Stimulated activated CD4-positive, alpha-beta T cell treated with anti-CD3 and anti-CD28 coated beads, TNF-alpha, amount 100 ng/mL, for 4 hours (primary cell): ENCODE results near the gene AURKAIP1.

Source experiments
- DNase-seq, 3 experiments: peaks; one replicate each; pipeline ENCODE4 v3.0.0-alpha.2; 2020; ENCODE audit warnings: low read depth in 3 of 3

Gene AURKAIP1

DNA sequence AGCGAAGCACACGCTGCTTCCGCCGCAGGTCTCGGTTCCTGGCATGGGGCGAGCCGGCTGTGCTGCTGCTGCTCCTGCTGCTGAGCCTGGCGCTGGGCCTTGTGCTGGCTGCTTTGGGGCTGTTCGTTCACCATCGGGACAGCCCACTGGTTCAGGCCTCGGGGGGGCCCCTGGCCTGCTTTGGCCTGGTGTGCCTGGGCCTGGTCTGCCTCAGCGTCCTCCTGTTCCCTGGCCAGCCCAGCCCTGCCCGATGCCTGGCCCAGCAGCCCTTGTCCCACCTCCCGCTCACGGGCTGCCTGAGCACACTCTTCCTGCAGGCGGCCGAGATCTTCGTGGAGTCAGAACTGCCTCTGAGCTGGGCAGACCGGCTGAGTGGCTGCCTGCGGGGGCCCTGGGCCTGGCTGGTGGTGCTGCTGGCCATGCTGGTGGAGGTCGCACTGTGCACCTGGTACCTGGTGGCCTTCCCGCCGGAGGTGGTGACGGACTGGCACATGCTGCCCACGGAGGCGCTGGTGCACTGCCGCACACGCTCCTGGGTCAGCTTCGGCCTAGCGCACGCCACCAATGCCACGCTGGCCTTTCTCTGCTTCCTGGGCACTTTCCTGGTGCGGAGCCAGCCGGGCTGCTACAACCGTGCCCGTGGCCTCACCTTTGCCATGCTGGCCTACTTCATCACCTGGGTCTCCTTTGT, 41.3 kb downstream of the AURKAIP1 start:
- no peak for DNase-seq

- no peak for DNase-seq
Measured at GRCh38 chr1:1332774-1333480, 42.1 kb downstream of the AURKAIP1 start.

DNA sequence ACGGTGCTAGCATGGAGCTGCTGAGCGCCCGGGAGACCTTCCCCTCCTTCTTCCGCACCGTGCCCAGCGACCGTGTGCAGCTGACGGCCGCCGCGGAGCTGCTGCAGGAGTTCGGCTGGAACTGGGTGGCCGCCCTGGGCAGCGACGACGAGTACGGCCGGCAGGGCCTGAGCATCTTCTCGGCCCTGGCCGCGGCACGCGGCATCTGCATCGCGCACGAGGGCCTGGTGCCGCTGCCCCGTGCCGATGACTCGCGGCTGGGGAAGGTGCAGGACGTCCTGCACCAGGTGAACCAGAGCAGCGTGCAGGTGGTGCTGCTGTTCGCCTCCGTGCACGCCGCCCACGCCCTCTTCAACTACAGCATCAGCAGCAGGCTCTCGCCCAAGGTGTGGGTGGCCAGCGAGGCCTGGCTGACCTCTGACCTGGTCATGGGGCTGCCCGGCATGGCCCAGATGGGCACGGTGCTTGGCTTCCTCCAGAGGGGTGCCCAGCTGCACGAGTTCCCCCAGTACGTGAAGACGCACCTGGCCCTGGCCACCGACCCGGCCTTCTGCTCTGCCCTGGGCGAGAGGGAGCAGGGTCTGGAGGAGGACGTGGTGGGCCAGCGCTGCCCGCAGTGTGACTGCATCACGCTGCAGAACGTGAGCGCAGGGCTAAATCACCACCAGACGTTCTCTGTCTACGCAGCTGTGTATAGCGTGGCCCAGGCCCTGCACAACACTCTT, 42.8 kb downstream of the AURKAIP1 start:
- DNase-seq, result no peak

GRCh38 chr1:1331068-1331965, 43.7 kb downstream of the AURKAIP1 start, which contains the start of gene TAS1R3:
TSS of gene TAS1R3 (plus strand) at chr1:1331280. CDS start at chr1:1331346, 66 bp downstream.
- DNase-seq, result no peak

DNA sequence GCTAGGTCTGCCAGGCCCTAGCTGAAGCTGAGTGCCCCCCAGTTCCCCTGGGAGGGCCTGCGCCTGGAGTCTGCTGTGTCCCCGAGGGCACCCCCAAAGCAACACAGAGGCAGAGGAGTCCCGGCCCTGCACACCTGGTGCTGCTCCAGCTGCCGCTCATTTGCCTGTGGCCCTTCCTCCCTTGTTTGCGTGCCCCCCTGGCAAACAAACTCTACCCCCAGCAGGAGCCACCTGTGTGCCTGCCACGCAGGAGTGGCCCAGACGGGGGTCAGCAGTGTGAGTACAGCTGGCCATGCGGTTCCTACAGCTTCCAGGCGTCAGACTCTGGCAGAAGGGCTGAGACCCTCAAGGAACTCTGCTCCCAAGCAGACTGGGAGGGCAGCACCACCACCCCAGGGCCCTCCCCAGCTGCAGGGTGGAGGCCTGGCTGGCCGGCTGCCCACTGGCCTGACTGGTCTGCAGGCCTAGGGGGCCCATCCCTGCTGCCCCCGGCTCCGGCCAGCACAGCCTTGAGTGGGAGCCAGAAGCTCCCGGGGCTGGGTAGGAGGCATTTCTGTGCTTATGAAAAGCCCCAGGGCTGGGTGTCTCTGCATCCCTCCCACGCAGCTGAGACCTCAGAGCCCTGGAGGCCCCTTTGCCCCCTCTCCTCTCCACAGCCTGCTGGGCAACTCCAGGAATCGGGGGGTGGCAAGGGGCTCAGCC, 44.5 kb downstream of the AURKAIP1 start:
- DNase-seq, result no peak

DNA sequence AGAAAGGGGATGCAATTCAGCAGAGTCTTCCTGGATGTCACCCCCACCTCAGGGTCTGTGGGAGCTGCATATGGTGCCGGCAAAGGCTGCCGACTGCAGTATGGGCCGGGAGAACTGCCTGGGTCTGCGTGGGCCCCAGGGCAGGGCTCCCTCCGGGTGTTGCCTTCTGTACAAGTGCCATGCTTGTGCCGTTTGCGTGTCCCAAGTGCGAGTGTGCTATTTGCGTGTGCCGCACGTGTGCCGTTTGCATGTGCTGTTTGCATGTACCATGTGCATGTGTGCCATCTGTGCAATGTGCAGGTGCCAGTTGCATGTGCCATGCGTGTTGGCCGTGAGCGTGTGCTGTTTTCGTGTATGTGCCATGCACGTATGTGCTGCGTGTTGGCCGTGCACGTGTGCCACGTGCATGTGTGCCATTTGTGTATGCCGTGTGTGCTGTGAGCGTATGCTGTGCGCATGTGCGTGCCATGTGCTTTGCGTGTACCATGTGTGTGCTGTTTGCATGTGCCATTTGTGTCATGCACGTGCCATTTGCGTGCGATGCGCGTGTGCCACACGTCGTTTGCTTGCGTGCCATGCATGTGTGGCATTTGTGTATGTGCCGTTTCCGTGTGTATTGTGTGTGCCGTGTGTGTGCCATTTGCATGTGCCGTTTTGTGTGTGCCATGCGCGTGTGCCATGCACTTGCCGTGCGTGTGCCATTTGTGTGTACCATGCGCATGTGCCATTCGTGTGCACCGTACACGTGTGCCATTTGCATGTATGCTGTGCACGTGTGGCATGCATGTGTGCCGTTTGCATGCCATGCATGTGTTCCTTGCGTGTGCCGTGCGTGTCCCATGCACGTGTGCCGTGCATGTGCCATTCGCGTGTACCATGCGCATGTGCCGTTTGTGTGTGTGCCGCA, 45.5 kb downstream of the AURKAIP1 start:
- no peak for DNase-seq

GRCh38 chr1:1328254-1328653, 46.8 kb downstream of the AURKAIP1 start:
- DNase-seq, result no peak

DNA sequence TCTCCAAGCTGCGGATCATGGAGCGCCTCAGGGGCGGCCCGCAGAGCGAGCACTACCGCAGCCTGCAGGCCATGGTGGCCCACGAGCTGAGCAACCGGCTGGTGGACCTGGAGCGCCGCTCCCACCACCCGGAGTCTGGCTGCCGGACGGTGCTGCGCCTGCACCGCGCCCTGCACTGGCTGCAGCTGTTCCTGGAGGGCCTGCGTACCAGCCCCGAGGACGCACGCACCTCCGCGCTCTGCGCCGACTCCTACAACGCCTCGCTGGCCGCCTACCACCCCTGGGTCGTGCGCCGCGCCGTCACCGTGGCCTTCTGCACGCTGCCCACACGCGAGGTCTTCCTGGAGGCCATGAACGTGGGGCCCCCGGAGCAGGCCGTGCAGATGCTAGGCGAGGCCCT, 47.7 kb downstream of the AURKAIP1 start:
- no peak for DNase-seq

DNA sequence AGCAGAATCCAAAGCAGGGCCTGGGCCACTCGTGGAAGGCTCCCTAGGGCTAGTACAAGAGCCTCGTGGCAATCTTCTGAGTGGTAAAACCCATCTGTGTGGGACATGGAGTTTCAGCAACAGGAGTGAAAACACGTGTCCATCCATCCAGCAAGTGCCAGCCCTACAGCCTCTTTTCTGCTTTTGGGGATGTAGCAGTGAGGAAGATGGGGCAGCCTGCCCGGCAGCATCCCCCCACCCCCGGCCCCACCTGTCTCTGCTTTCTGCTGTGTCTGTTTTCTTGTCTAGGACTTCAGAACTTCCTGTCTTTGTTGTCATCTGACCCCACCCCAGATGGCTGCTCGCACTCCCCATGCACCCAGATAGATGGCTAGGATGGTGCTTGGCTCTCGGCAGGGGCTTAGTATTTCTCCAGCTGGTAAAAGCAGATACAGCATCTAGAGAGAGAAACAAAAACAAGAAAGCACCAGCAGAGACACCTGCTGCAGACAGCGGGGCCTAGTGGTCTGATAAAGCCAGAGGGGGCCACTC, 48.9 kb downstream of the AURKAIP1 start:
- DNase-seq, result no peak

- DNase-seq, result no peak
Measured at GRCh38 chr1:1325288-1326074, 49.5 kb downstream of the AURKAIP1 start.

DNA sequence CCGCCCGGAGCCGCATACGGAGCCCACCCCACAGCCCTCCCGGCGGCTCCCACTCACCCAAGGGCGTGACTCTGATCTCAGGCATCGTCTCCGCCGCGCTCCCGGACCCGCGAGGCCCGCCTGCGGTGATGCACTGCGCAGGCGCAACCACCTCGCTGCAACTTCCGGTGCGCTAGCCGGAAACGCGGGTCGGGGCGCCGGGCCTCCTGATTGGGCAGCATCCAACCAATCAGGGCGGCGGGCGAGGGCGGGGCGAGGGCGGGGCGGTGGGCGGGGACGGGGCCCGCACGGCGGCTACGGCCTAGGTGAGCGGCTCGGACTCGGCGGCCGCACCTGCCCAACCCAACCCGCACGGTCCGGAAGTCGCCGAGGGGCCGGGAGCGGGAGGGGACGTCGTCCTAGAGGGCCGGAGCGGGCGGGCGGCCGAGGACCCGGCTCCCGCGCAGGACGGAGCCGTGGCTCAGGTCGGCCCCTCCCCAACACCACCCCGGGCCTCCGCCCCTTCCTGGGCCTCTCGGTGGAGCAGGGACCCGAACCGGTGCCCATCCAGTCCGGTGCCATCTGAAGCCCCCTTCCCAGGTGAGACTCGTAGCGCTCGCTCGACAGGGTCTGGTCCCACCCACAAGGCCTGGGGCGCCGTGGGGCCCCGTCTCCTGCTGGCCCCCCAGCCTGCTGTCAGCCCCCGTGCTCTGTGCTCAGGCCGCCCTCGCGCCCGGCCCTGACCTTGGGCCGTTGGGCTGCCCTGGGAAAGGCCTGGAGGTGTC, 50.3 kb downstream of the AURKAIP1 start, which contains the start of the genes CPTP and INTS11:
CPTP (plus strand) TSS at position 279 of the 764 bp plus-strand sequence. CDS start 2,109 bp downstream, outside the sequence.
INTS11 (minus strand) TSS at position 137 of the 764 bp plus-strand sequence; CDS start at position 85, 52 bp downstream.
- peak; percentile 91 to 96 (median 95) for DNase-seq

GRCh38 chr1:1324084-1324523, 50.9 kb downstream of the AURKAIP1 start:
- DNase-seq, result no peak
